HepG2 (cell line): ENCODE data around the gene VAMP2. TPM values are rescaled to one million over a fixed set of nuclear protein-coding genes. Genes with fewer than 3 reads are reported as not detected.

ENCODE experiments used
- ASH2L ChIP-seq: fragments of 300-600, 200-600 bp; sonication (generic); IDR thresholded peaks from 2 replicates; pipeline ENCODE4 v1.7.0; 2017; ENCODE audit warnings: low read depth, mild to moderate bottlenecking, moderate library complexity, mixed read lengths, low read length; ENCODE audit not compliant: insufficient read length
- BRD4 ChIP-seq: sonication (generic); formaldehyde crosslinking; IDR thresholded peaks from 2 replicates; pipeline ENCODE4 v1.4.0; 2020; ENCODE audit warnings: missing genetic modification reagents
- HIC2 ChIP-seq: sonication (generic); formaldehyde crosslinking; IDR thresholded peaks from 2 replicates; pipeline ENCODE4 v1.9.0; 2022; ENCODE audit warnings: low read depth, missing genetic modification reagents
- HNRNPH1 ChIP-seq: fragments of 200-400 bp; formaldehyde crosslinking; optimal IDR thresholded peaks from 2 replicates; pipeline ENCODE3; 2017; ENCODE audit warnings: mild to moderate bottlenecking, low read depth, low read length
- NFKB2 ChIP-seq: sonication (generic); formaldehyde crosslinking; IDR thresholded peaks from 2 replicates; pipeline ENCODE4 v1.4.0; 2020; ENCODE audit warnings: missing genetic modification reagents, borderline replicate concordance
- NFKBIZ ChIP-seq: IDR thresholded peaks from 2 replicates; pipeline ENCODE4 v1.6.1; 2018; ENCODE audit warnings: missing genetic modification reagents, missing compliant biosample characterization
- RFX3 ChIP-seq: IDR thresholded peaks from 2 replicates; pipeline ENCODE4 v1.6.1; 2016; ENCODE audit warnings: missing biosample characterization, missing genetic modification reagents
- SP4 ChIP-seq: sonication (generic); formaldehyde crosslinking; IDR thresholded peaks from 2 replicates; pipeline ENCODE4 v1.8.1; 2023; ENCODE audit warnings: mild to moderate bottlenecking, missing genetic modification reagents
- TERF1 ChIP-seq: sonication (generic); formaldehyde crosslinking; IDR thresholded peaks from 2 replicates; pipeline ENCODE4 v1.8.0; 2022; ENCODE audit warnings: mild to moderate bottlenecking, missing genetic modification reagents, moderate library complexity
- ZNF414 ChIP-seq: sonication (generic); formaldehyde crosslinking; IDR thresholded peaks from 2 replicates; pipeline ENCODE4 v1.5.0; 2020; ENCODE audit warnings: missing genetic modification reagents
- ZNF703 ChIP-seq: sonication (generic); formaldehyde crosslinking; IDR thresholded peaks from 2 replicates; pipeline ENCODE4 v1.5.1; 2020; ENCODE audit warnings: missing genetic modification reagents, mild to moderate bottlenecking, moderate library complexity, borderline replicate concordance
- ZSCAN31 ChIP-seq: sonication (generic); formaldehyde crosslinking; IDR thresholded peaks from 2 replicates; pipeline ENCODE4 v1.5.0; 2020; ENCODE audit warnings: low read depth, mild to moderate bottlenecking, missing genetic modification reagents
- polyA plus RNA-seq, 8 experiments: library from polyadenylated mRNA; depleted of rRNA in 3 of 8; stranded (reverse) in 7 of 8; unstranded in 1 of 8; fragments of >200 nt; fragmentation: Illumina TruSeq in 4 of 8; extraction: Trizol in 4 of 8; gene quantifications; 2 replicates each; pipeline versions ENCODE4 v1.2.1 to v1.2.3, GENCODE V29; 2011 to 2016; ENCODE audit warnings: low read depth in 4 of 8, missing spikeins in 1 of 8, mixed read lengths in 1 of 8; ENCODE audit not compliant: insufficient read depth in 1 of 8
- total RNA-seq, 5 experiments: library from RNA; depleted of rRNA; stranded (reverse); fragments of >200 nt; fragmentation: Illumina TruSeq; extraction: Trizol; gene quantifications; 2 replicates each; pipeline ENCODE4 v1.2.3, GENCODE V29; 2016; ENCODE audit warnings: low read depth in 1 of 5
- TF ChIP-seq, protein P1 (sequence below): sonication (generic); formaldehyde crosslinking; IDR thresholded peaks from 2 replicates; pipeline ENCODE4 v1.4.0; 2020; ENCODE audit warnings: mild to moderate bottlenecking, missing genetic modification reagents, borderline replicate concordance
- TF ChIP-seq, protein P2 (sequence below): IDR thresholded peaks from 2 replicates; pipeline ENCODE4 v1.6.1; 2016; ENCODE audit warnings: low read depth, missing genetic modification reagents, missing compliant biosample characterization

VAMP2 gene
- total and polyA plus RNA-seq, 2 of the 13 experiments (the other 11 are each of a cell fraction or from before 2014, with no cell fraction given), result 3.9 to 17.2 TPM

DNA sequence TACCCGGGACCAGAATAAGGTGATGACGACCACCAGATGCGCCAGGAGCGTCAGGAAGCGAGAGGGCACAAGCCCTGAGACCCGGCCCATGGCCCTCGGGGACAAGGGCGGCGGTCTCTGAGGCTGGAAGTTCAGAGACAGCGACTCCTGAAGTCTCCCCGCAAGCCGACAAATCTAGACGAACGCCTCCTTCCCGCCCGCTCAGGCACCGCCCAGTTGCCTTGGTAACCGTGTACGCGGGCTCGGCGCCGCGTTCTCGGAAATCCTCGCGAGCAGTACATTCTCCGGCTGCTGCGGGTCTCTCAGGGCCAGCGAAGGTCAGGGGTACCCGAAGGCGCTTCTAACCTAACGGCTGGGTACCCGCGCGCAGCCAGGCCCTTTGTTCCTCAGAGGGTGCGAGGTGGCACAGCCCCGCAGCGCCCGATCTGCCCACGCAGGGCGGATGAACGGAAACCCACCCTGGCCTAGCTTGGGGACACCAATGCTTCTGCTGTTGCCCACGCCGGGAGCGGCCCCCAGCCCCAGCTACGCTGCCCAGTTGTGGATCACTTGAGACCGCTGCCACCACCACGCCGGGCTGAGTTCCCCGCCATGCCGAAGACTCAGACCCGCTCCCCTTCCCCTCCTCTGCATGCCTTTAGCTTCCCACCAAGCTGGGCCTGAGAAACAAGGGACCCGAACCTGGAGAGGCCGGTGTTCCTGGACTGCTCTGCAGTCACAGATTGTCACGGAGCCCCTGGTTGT, 13.6 kb upstream of the VAMP2 start, which contains the start of gene TMEM107 (continued):
- TF ChIP-seq, protein P1, sequence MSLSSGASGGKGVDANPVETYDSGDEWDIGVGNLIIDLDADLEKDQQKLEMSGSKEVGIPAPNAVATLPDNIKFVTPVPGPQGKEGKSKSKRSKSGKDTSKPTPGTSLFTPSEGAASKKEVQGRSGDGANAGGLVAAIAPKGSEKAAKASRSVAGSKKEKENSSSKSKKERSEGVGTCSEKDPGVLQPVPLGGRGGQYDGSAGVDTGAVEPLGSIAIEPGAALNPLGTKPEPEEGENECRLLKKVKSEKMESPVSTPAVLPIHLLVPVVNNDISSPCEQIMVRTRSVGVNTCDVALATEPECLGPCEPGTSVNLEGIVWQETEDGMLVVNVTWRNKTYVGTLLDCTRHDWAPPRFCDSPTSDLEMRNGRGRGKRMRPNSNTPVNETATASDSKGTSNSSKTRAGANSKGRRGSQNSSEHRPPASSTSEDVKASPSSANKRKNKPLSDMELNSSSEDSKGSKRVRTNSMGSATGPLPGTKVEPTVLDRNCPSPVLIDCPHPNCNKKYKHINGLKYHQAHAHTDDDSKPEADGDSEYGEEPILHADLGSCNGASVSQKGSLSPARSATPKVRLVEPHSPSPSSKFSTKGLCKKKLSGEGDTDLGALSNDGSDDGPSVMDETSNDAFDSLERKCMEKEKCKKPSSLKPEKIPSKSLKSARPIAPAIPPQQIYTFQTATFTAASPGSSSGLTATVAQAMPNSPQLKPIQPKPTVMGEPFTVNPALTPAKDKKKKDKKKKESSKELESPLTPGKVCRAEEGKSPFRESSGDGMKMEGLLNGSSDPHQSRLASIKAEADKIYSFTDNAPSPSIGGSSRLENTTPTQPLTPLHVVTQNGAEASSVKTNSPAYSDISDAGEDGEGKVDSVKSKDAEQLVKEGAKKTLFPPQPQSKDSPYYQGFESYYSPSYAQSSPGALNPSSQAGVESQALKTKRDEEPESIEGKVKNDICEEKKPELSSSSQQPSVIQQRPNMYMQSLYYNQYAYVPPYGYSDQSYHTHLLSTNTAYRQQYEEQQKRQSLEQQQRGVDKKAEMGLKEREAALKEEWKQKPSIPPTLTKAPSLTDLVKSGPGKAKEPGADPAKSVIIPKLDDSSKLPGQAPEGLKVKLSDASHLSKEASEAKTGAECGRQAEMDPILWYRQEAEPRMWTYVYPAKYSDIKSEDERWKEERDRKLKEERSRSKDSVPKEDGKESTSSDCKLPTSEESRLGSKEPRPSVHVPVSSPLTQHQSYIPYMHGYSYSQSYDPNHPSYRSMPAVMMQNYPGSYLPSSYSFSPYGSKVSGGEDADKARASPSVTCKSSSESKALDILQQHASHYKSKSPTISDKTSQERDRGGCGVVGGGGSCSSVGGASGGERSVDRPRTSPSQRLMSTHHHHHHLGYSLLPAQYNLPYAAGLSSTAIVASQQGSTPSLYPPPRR, result 0 out of 2 replicates have a peak, but pooled peaks have one; percentile 38
- TF ChIP-seq ZSCAN31 (CRISPR knock-in tag), result 0 out of 2 replicates have a peak, but pooled peaks have one; percentile 62
- TF ChIP-seq BRD4 (CRISPR knock-in tag), result no peak
- peak; percentile 64 for TF ChIP-seq ASH2L
- no peak for TF ChIP-seq ZNF414 (CRISPR knock-in tag)
- no peak for TF ChIP-seq HNRNPH1
- TF ChIP-seq NFKB2 (CRISPR knock-in tag), result no peak
- TF ChIP-seq RFX3, result peak; percentile 94
- TF ChIP-seq ZNF703 (CRISPR knock-in tag), result no peak
- TF ChIP-seq SP4, result no peak
- no peak for TF ChIP-seq NFKBIZ (CRISPR knock-in tag)
- TF ChIP-seq TERF1 (CRISPR knock-in tag), result no peak
- TF ChIP-seq, protein P2, sequence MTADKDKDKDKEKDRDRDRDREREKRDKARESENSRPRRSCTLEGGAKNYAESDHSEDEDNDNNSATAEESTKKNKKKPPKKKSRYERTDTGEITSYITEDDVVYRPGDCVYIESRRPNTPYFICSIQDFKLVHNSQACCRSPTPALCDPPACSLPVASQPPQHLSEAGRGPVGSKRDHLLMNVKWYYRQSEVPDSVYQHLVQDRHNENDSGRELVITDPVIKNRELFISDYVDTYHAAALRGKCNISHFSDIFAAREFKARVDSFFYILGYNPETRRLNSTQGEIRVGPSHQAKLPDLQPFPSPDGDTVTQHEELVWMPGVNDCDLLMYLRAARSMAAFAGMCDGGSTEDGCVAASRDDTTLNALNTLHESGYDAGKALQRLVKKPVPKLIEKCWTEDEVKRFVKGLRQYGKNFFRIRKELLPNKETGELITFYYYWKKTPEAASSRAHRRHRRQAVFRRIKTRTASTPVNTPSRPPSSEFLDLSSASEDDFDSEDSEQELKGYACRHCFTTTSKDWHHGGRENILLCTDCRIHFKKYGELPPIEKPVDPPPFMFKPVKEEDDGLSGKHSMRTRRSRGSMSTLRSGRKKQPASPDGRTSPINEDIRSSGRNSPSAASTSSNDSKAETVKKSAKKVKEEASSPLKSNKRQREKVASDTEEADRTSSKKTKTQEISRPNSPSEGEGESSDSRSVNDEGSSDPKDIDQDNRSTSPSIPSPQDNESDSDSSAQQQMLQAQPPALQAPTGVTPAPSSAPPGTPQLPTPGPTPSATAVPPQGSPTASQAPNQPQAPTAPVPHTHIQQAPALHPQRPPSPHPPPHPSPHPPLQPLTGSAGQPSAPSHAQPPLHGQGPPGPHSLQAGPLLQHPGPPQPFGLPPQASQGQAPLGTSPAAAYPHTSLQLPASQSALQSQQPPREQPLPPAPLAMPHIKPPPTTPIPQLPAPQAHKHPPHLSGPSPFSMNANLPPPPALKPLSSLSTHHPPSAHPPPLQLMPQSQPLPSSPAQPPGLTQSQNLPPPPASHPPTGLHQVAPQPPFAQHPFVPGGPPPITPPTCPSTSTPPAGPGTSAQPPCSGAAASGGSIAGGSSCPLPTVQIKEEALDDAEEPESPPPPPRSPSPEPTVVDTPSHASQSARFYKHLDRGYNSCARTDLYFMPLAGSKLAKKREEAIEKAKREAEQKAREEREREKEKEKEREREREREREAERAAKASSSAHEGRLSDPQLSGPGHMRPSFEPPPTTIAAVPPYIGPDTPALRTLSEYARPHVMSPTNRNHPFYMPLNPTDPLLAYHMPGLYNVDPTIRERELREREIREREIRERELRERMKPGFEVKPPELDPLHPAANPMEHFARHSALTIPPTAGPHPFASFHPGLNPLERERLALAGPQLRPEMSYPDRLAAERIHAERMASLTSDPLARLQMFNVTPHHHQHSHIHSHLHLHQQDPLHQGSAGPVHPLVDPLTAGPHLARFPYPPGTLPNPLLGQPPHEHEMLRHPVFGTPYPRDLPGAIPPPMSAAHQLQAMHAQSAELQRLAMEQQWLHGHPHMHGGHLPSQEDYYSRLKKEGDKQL (CRISPR knock-in tag), result no peak
- no peak for TF ChIP-seq HIC2
